Psoas muscle (tissue), 8 donors: ENCODE data around the gene SPDYE17. TPM values are rescaled to one million over a fixed set of nuclear protein-coding genes. Genes with fewer than 3 reads are reported as not detected.
A peak's percentile ranks its signal among the peaks of the same experiment; 100 is the strongest.
"Not testable (repeated sequence)": the region's sequence is repeated elsewhere in the genome, so short reads cannot be mapped to it uniquely, and the experiment has no call there.

Source experiments
- ATAC-seq, 4 donors: fragments of 200-7000 bp; cut with Tn5 transposase; one replicate each; pipeline ENCODE4 v1.9.1; 2020; ENCODE audit warnings: moderate library complexity in 3 of 4, mild to moderate bottlenecking in 2 of 4
- DNase-seq, 2 donors: peaks; one replicate each; pipeline ENCODE4 v3.0.0-alpha.2; 2020
- H3K27ac ChIP-seq: fragments of 200-600 bp; one replicate; pipeline ENCODE4 v1.8.0; 2022
- H3K27me3 ChIP-seq, 3 donors: fragments of 200-600 bp in 1 of 3; one replicate each; pipeline versions ENCODE4 v1.6.1 to v1.8.0; 2013 to 2022; ENCODE audit warnings: low read length in 2 of 3, mild to moderate bottlenecking in 2 of 3, moderate library complexity in 1 of 3; ENCODE audit not compliant: insufficient read depth in 3 of 3
- H3K36me3 ChIP-seq, 2 donors: fragments of 200-600 bp in 1 of 2; one replicate each; pipeline versions ENCODE4 v1.6.1 to v1.8.0; 2013 to 2022; ENCODE audit warnings: low read depth in 1 of 2, mild to moderate bottlenecking in 1 of 2, moderate library complexity in 1 of 2; ENCODE audit not compliant: insufficient read depth in 1 of 2
- H3K4me1 ChIP-seq: fragments of 200-600 bp; one replicate; pipeline ENCODE4 v1.8.0; 2022
- H3K4me3 ChIP-seq: fragments of 200-600 bp; one replicate; pipeline ENCODE4 v1.8.0; 2022; ENCODE audit warnings: mild to moderate bottlenecking
- H3K9me3 ChIP-seq: fragments of 200-600 bp; one replicate; pipeline ENCODE4 v1.8.0; 2022
- WGBS, 3 donors: extraction: QIAGEN DNeasy Blood & Tissue Kit; methylation state at CpG; one replicate each; pipeline versions ENCODE4 v1.1.6 to v1.1.7; 2013; 5-methylcytosine and 5-hydroxymethylcytosine counted together
- intact Hi-C, 2 donors: fragments of 100-400 bp; cut with DNase I; formaldehyde crosslinking; loops; one replicate each; pipeline versions ENCODE4 v1.11.0 to v1.14.2; 2022
- polyA plus RNA-seq, 3 donors: library from polyadenylated mRNA; stranded (reverse); fragments of 200-250 nt; gene quantifications; one replicate each; pipeline ENCODE4 v1.2.3, GENCODE V29; 2013
- total RNA-seq, 4 donors: library from RNA; stranded (reverse); fragmentation: NEBNext Ultra II Directional in 2 of 4; extraction: Animal tissue kit (Norgen Biotek cat#: 25700) in 2 of 4; gene quantifications; one replicate each; pipeline versions ENCODE4 v1.2.1 to v1.2.4, GENCODE V29; 2021 to 2023
- TF ChIP-seq, protein P1 (sequence below): fragments of 200-600 bp; IDR thresholded peaks from one replicate; pipeline ENCODE4 v1.8.0; 2022; ENCODE audit warnings: antibody characterized with exemption
- donor health status: healthy with polysubstance abuse.
- donor health status: DM: no; HTN: no; CAD: no; lungs with moderate emphysema.
- donor health status: Bipolar disorder and iron deficiency.
- donor health status: healthy.
- donor health status: DM: yes; HTN: yes; CAD: no.
- donor health status: DM: no; HTN: no; CAD: no.
- donor health status: DM: no; HTN: no; CAD: no.
- donor health status: DM: yes; HTN: yes; CAD: no.

The SPDYE17 gene
- total and polyA plus RNA-seq, 7 donors, result not detected

DNA sequence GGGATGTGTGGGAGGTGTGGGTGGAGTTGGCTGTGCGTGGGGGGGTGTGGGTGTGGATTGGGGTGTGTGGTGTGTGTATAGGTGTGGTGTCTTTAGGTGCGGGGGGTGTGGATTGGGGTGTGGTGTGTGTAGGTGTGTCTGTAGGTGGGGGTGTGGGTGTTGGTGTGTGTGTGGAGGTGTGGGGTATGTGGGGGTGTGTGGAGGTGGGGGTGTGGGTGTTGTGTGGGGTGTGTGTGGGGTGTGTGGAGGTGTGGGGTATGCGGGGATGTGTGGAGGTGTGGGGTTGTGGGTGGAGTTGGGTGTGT lies 33.9 kb downstream of the SPDYE17 start:
- H3K27ac ChIP-seq, result no peak overlapping the region
- DNase-seq, result no peak
- peaks cover 0 to 7% of the 10 kb centered on the region in 2 donors for H3K36me3 ChIP-seq
- intact Hi-C loops, result loop anchor here in 1 of 2 donors (10.0 kb wide), 1 partner anchor 493 kb away; no protein-coding TSS in a partner anchor
- H3K4me3 ChIP-seq, result no peak overlapping the region
- no peaks in the 10 kb centered on the region for H3K4me1 ChIP-seq
- no peaks in the 10 kb centered on the region for H3K9me3 ChIP-seq
- WGBS, 3 donors, result 89 to 92% (median 91%) methylated on average over 3 of the region's 3 CpGs
- TF ChIP-seq, protein P1, sequence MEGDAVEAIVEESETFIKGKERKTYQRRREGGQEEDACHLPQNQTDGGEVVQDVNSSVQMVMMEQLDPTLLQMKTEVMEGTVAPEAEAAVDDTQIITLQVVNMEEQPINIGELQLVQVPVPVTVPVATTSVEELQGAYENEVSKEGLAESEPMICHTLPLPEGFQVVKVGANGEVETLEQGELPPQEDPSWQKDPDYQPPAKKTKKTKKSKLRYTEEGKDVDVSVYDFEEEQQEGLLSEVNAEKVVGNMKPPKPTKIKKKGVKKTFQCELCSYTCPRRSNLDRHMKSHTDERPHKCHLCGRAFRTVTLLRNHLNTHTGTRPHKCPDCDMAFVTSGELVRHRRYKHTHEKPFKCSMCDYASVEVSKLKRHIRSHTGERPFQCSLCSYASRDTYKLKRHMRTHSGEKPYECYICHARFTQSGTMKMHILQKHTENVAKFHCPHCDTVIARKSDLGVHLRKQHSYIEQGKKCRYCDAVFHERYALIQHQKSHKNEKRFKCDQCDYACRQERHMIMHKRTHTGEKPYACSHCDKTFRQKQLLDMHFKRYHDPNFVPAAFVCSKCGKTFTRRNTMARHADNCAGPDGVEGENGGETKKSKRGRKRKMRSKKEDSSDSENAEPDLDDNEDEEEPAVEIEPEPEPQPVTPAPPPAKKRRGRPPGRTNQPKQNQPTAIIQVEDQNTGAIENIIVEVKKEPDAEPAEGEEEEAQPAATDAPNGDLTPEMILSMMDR, result no peak
- no peak for ATAC-seq
- no peaks in the 10 kb centered on the region for H3K27me3 ChIP-seq

GRCh38 chr7:76997381-76998284 lies 34.5 kb downstream of the SPDYE17 start:
- H3K27me3 ChIP-seq, result no peaks in the 10 kb centered on the region
- TF ChIP-seq, protein P1, result no peak
- no peak overlapping the region for H3K4me3 ChIP-seq
- intact Hi-C loops, result loop anchor here in 1 of 2 donors (10.0 kb wide), 1 partner anchor 493 kb away; no protein-coding TSS in a partner anchor
- peaks cover 0 to 7% of the 10 kb centered on the region in 2 donors for H3K36me3 ChIP-seq
- no peak for DNase-seq
- no peaks in the 10 kb centered on the region for H3K9me3 ChIP-seq
- 77 to 85% (median 79%) methylated on average over 5 of the region's 5 CpGs for WGBS, 3 donors
- no peak overlapping the region for H3K27ac ChIP-seq
- no peaks in the 10 kb centered on the region for H3K4me1 ChIP-seq
- peak; percentile 21 to 39 (median 26) for ATAC-seq

GRCh38 chr7:76996932-76997331 lies 35.2 kb downstream of the SPDYE17 start:
- H3K4me1 ChIP-seq, H3K27me3 ChIP-seq, H3K4me3 ChIP-seq, H3K9me3 ChIP-seq, H3K27ac ChIP-seq, H3K36me3 ChIP-seq, DNase-seq: not testable (repeated sequence)
- intact Hi-C loops, result loop anchor here in 1 of 2 donors (10.0 kb wide), 1 partner anchor 492 kb away; no protein-coding TSS in a partner anchor
- peak; percentile 16 to 33 (median 26) for ATAC-seq

DNA sequence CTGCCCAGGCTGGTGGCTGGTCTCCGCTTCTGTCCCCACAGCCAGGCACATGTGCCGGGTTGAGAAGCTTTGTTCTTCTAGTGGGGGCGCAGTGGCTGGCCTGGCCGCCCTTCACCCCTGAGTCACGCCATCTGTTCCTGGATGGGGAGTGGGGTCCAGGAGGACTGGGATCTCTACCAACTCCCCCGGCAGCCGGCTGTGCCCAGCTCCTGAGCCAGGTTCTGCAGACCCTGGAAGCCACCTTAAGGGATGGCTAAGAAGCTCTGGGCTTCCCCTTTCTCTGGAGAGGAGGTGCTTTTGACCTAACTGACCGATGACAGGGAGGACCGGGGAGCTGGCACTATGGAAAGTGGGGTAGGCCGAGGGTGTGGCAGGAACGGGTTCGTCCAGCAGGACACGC lies 37.9 kb downstream of the SPDYE17 start:
- H3K9me3 ChIP-seq, ATAC-seq, H3K36me3 ChIP-seq, H3K27ac ChIP-seq, H3K4me1 ChIP-seq, H3K27me3 ChIP-seq, H3K4me3 ChIP-seq, DNase-seq: not testable (repeated sequence)
- intact Hi-C loops, result loop anchor here in 1 of 2 donors (10.0 kb wide), 1 partner anchor 489 kb away; no protein-coding TSS in a partner anchor
- WGBS, 3 donors, result 83 to 93% (median 86%) methylated on average over 3 to 5 of the region's 13 CpGs

DNA sequence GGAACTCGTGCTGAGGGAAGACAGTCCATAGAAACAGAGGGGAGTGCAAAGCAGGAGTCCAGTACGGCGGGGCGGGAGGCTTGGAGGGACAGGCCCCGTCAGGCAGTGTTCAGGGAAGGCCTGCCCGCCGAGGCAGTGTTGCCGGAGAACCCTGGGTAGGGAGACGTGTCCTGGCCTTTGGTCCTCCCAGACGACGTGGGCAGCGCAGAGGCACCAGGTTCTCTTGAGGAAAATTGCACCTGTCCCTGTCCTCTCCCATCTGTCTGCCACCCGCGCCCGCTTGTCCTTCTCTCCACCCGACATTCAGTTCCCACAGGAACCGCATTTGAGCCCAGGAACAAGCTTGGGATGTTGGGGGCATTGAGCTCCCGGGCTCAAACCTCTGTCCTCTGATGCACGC lies 38.3 kb downstream of the SPDYE17 start:
- not testable (repeated sequence) for H3K27me3 ChIP-seq, H3K4me3 ChIP-seq, H3K9me3 ChIP-seq, H3K4me1 ChIP-seq, DNase-seq, ATAC-seq, H3K36me3 ChIP-seq, H3K27ac ChIP-seq
- intact Hi-C loops, result loop anchor here in 1 of 2 donors (10.0 kb wide), 1 partner anchor 489 kb away; no protein-coding TSS in a partner anchor
- WGBS, 3 donors, result 89 to 91% (median 91%) methylated on average over 15 to 19 of the region's 19 CpGs

GRCh38 chr7:76992871-76993270 lies 39.3 kb downstream of the SPDYE17 start:
- H3K27me3 ChIP-seq, ATAC-seq, DNase-seq, H3K27ac ChIP-seq, H3K4me1 ChIP-seq, H3K9me3 ChIP-seq, H3K4me3 ChIP-seq, H3K36me3 ChIP-seq: not testable (repeated sequence)
- 93 to 99% (median 98%) methylated on average over 4 to 5 of the region's 7 CpGs for WGBS, 3 donors
- intact Hi-C loops, result loop anchor here in 1 of 2 donors (10.0 kb wide), 1 partner anchor 488 kb away; no protein-coding TSS in a partner anchor

- H3K27me3 ChIP-seq, DNase-seq, ATAC-seq, H3K9me3 ChIP-seq, H3K27ac ChIP-seq, H3K4me1 ChIP-seq, H3K36me3 ChIP-seq, H3K4me3 ChIP-seq: not testable (repeated sequence)
- 80 to 94% (median 94%) methylated on average over 6 to 14 of the region's 18 CpGs for WGBS, 3 donors
- intact Hi-C loops, result loop anchor here in 1 of 2 donors (10.0 kb wide), 1 partner anchor 487 kb away; no protein-coding TSS in a partner anchor
Observed at GRCh38 chr7:76992204-76992603, 40.0 kb downstream of the SPDYE17 start.

DNA sequence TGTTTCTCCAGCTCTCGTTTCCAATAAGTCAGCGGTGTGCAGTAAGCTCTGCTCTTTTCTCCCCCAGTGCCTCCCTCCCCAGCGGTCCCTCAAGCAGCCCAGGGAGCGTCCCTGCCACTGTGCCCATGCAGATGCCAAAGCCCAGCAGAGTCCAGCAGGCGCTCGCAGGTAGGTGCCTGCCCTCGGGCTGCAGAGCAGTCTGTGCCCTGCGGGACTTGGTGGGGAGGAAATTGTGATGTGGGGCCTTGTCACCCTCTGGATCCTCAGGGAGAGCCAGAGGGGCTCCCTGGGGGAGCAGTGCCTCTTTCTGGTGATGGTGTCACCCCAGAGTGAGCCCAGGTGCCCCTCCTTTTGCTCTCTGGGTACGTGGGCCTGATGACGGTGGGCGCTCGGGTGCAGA lies 42.0 kb downstream of the SPDYE17 start:
- not testable (repeated sequence) for ATAC-seq, H3K27ac ChIP-seq, H3K9me3 ChIP-seq, H3K27me3 ChIP-seq, H3K4me3 ChIP-seq, DNase-seq, H3K4me1 ChIP-seq, H3K36me3 ChIP-seq
- intact Hi-C loops, result loop anchor here in 1 of 2 donors (10.0 kb wide), 1 partner anchor 485 kb away; no protein-coding TSS in a partner anchor
- 93 to 97% (median 94%) methylated on average over 5 to 7 of the region's 12 CpGs for WGBS, 3 donors

GRCh38 chr7:76985924-76986717 lies 46.0 kb downstream of the SPDYE17 start:
- ATAC-seq, H3K4me3 ChIP-seq, H3K27me3 ChIP-seq, H3K9me3 ChIP-seq, intact Hi-C loops, H3K27ac ChIP-seq, H3K36me3 ChIP-seq, H3K4me1 ChIP-seq, DNase-seq: not testable (repeated sequence)
- 84 to 94% (median 89%) methylated on average over 7 to 12 of the region's 16 CpGs for WGBS, 3 donors
